Loucy (cell line): Measurements from ENCODE around the gene FYN.

ENCODE experiments used
- EZH2phosphoT487 ChIP-seq: fragments of 200-600 bp; IDR thresholded peaks from 2 replicates; pipeline ENCODE4 v1.6.1; 2018; ENCODE audit warnings: antibody characterized with exemption, mild to moderate bottlenecking, moderate library complexity, borderline replicate concordance
- TF ChIP-seq, protein P1 (sequence below): fragments of 200-600 bp; sonication (generic); conservative IDR thresholded peaks from 2 replicates; pipeline ENCODE4 v1.5.1; 2014; ENCODE audit warnings: mild to moderate bottlenecking, antibody characterized with exemption, low read length

DNA sequence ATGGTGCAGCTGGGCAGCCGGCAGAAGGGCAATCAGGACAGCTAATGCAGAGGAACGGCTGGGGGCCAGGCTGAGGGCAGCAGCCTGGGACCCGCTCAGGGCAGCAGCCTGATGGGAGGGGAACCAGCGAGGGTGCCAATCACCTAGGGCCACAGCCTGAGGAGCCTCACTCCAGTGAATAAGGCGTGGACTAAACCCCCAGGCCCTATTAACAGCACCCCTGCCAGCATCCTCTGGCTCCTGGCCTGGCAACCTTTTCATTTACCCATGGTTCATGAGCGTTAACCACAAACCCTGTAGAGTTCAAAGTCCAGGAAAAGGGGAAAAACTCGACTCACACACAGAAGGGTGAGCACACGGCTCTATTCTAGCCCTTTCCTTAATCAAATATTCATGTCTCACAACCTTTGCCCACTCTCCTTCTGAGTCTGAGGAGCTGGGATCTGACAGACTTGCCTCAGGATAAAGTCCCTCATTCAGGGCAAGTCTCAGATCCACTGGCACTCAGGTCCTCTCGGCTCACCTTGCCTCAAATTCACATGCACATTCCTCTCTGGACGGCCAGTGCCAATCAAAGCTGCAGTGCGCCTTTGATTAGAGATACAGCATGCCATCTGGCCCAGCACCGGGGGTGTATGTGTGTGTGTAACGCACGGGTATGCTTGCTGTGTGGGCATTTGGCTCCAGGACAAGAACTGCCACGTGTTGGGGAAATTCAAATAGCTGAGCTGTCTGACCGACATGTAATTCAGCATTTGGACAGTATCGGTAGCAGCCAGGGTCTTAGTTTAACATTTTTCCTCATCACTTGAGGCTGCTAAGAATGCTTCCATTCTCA is 180.7 kb downstream of the FYN start:
- TF ChIP-seq, protein P1, sequence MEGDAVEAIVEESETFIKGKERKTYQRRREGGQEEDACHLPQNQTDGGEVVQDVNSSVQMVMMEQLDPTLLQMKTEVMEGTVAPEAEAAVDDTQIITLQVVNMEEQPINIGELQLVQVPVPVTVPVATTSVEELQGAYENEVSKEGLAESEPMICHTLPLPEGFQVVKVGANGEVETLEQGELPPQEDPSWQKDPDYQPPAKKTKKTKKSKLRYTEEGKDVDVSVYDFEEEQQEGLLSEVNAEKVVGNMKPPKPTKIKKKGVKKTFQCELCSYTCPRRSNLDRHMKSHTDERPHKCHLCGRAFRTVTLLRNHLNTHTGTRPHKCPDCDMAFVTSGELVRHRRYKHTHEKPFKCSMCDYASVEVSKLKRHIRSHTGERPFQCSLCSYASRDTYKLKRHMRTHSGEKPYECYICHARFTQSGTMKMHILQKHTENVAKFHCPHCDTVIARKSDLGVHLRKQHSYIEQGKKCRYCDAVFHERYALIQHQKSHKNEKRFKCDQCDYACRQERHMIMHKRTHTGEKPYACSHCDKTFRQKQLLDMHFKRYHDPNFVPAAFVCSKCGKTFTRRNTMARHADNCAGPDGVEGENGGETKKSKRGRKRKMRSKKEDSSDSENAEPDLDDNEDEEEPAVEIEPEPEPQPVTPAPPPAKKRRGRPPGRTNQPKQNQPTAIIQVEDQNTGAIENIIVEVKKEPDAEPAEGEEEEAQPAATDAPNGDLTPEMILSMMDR = no peak
- TF ChIP-seq EZH2phosphoT487 = no peak
